GM19455 (cell line): ENCODE results near the gene ARHGAP10.

Source experiments
- ATAC-seq: cut with Tn5 transposase; IDR thresholded peaks from one replicate; pipeline ENCODE4 v1.9.1; 2021; ENCODE audit not compliant: unreplicated experiment

ARHGAP10 gene

GRCh38 chr4:148118179-148118578 is 386.3 kb downstream of the ARHGAP10 start:
- ATAC-seq: no peak

- ATAC-seq: no peak
Measured at GRCh38 chr4:148118633-148119032, 386.7 kb downstream of the ARHGAP10 start.

GRCh38 chr4:148120216-148120615 is 388.3 kb downstream of the ARHGAP10 start:
- no peak for ATAC-seq
